SK-MEL-5 (cell line): ENCODE data around the gene KIZ. TPM values are rescaled to one million over a fixed set of nuclear protein-coding genes. Genes with fewer than 3 reads are reported as not detected.

ENCODE experiments used
- DNase-seq: peaks from one replicate; pipeline ENCODE4 v3.0.0-alpha.2; 2016; ENCODE audit warnings: low read depth, low spot score
- in situ Hi-C: cut with HindIII; loops from 2 replicates; pipeline ENCODE4 v1.10.0; 2016; ENCODE audit warnings: low sequenced_read_pairs, high pct_unique_total_duplicates, low pct_unique_long_range_greater_than_20kb
- total RNA-seq: library from RNA; depleted of rRNA; stranded (reverse); fragments of >200 nt; shearing (Covaris generic); gene quantifications from 2 replicates; pipeline ENCODE4 v1.2.3, GENCODE V29; 2014

KIZ gene
- total RNA-seq, 1 experiment from 2014 or later = 18.9 TPM

- no peak for DNase-seq
- in situ Hi-C loops = no loop called here
These were observed 139.6 kb downstream of the KIZ start for GRCh38 chr20:21265261-21266190.

GRCh38 chr20:21266191-21266536, 140.3 kb downstream of the KIZ start:
- no peak for DNase-seq
- in situ Hi-C loops = no loop called here

GRCh38 chr20:21269772-21270171, 143.9 kb downstream of the KIZ start:
- DNase-seq = no peak
- in situ Hi-C loops = no loop called here

GRCh38 chr20:21270806-21271205, 144.9 kb downstream of the KIZ start:
- DNase-seq = no peak
- in situ Hi-C loops = no loop called here

GRCh38 chr20:21272279-21272678, 146.4 kb downstream of the KIZ start:
- no peak for DNase-seq
- in situ Hi-C loops = no loop called here

GRCh38 chr20:21272679-21273078, 146.8 kb downstream of the KIZ start:
- in situ Hi-C loops = no loop called here
- DNase-seq = no peak

- DNase-seq = no peak
These were observed 148.0 kb downstream of the KIZ start for GRCh38 chr20:21273755-21274386.

GRCh38 chr20:21278829-21279228, 152.9 kb downstream of the KIZ start:
- in situ Hi-C loops = no loop called here
- no peak for DNase-seq

More at GRCh38 chr20:21273755-21274386, 148.0 kb downstream of the KIZ start:
- in situ Hi-C loops = no loop called here

GRCh38 chr20:21279706-21280521, 154.0 kb downstream of the KIZ start:
- no peak for DNase-seq
- in situ Hi-C loops = no loop called here

GRCh38 chr20:21280522-21281016, 154.7 kb downstream of the KIZ start:
- in situ Hi-C loops = no loop called here
- no peak for DNase-seq

GRCh38 chr20:21286775-21287174, 160.9 kb downstream of the KIZ start:
- no peak for DNase-seq
- in situ Hi-C loops = no loop called here

GRCh38 chr20:21288587-21289370, 162.9 kb downstream of the KIZ start:
- no peak for DNase-seq
- in situ Hi-C loops = no loop called here

GRCh38 chr20:21289651-21290050, 163.8 kb downstream of the KIZ start:
- in situ Hi-C loops = no loop called here
- DNase-seq = no peak

- in situ Hi-C loops = no loop called here
- no peak for DNase-seq
These were observed 165.1 kb downstream of the KIZ start for GRCh38 chr20:21291026-21291425.

GRCh38 chr20:21294755-21295154, 168.9 kb downstream of the KIZ start:
- DNase-seq = no peak
- in situ Hi-C loops = no loop called here
